ENCODE results near the gene TRMU. TPM values are rescaled to one million over a fixed set of nuclear protein-coding genes. Genes with fewer than 3 reads are reported as not detected.

The TRMU gene
- total RNA-seq, 3 donors from 2014 or later (not counting 1 experiment from before 2014, with no cell fraction given): 54.5 to 77.9 (median 58.4) TPM

- Histone ChIP-seq H3K4me1 (ENCODE audit: control insufficient read depth, insufficient read depth, low read length) (peaks cover 15% of the 10 kb centered on the region), H3K36me3 (ENCODE audit: control insufficient read depth, insufficient read depth, low read length) (peaks cover 49% of the 10 kb centered on the region), H3K9me3 (ENCODE audit: control insufficient read depth, insufficient read depth, low read length) (no peaks in the 10 kb centered on the region), H3K27ac (ENCODE audit: low read length) (no peak overlapping the region), H3K27me3 (ENCODE audit: control insufficient read depth, insufficient read depth, low read length) (no peaks in the 10 kb centered on the region), H3K4me3 (ENCODE audit: low read length) (no peak overlapping the region)
- H3K4me1 Mint-ChIP-seq: peaks cover 41 to 47% of the 10 kb centered on the region in 2 donors
- no peak overlapping the region for H3K4me3 Mint-ChIP-seq
- H3K27me3 Mint-ChIP-seq (ENCODE audit: low read depth in 2 of 2): no peaks in the 10 kb centered on the region
- peak overlapping the region in 1 of 2 donors; percentile 58 for H3K27ac Mint-ChIP-seq
- ATAC-seq (no peak), DNase-seq (no peak)
- no peak for TF ChIP-seq CTCF (IDR thresholded peaks at IDR 0.05)
- intact Hi-C loops (cut with micrococcal nuclease): no loop called here
- H3K36me3 Mint-ChIP-seq: peaks cover 25% of the 10 kb centered on the region
- no peaks in the 10 kb centered on the region for H3K9me3 Mint-ChIP-seq
- WGBS (ENCODE audit: insufficient coverage): 94% methylated on average over 5 of the region's 5 CpGs
These were observed 4.4 kb downstream of the TRMU start for GRCh38 chr22:46339956-46340355.

- Mint-ChIP-seq H3K9me3 (no peaks in the 10 kb centered on the region), H3K36me3 (peaks cover 25% of the 10 kb centered on the region), H3K4me1 (peaks cover 41 to 43% of the 10 kb centered on the region in 2 donors), H3K27ac (no peak overlapping the region), H3K4me3 (no peak overlapping the region), H3K27me3 (ENCODE audit: low read depth in 2 of 2) (no peaks in the 10 kb centered on the region)
- no peak for DNase-seq
- WGBS (ENCODE audit: insufficient coverage): 98% methylated on average over 13 of the region's 13 CpGs
- no peak overlapping the region for H3K4me3 ChIP-seq (ENCODE audit: low read length)
- ATAC-seq: no peak
- H3K27ac ChIP-seq (ENCODE audit: low read length): no peak overlapping the region
- H3K9me3 ChIP-seq (ENCODE audit: control insufficient read depth, insufficient read depth, low read length): no peaks in the 10 kb centered on the region
- H3K36me3 ChIP-seq (ENCODE audit: control insufficient read depth, insufficient read depth, low read length): peaks cover 54% of the 10 kb centered on the region
- H3K4me1 ChIP-seq (ENCODE audit: control insufficient read depth, insufficient read depth, low read length): peaks cover 11% of the 10 kb centered on the region
- intact Hi-C loops (cut with micrococcal nuclease): no loop called here
- no peak for TF ChIP-seq CTCF (IDR thresholded peaks at IDR 0.05)
- H3K27me3 ChIP-seq (ENCODE audit: control insufficient read depth, insufficient read depth, low read length): no peaks in the 10 kb centered on the region
These were observed 5.2 kb downstream of the TRMU start for GRCh38 chr22:46340676-46341075.

- WGBS (ENCODE audit: insufficient coverage): 98% methylated on average over 17 of the region's 19 CpGs
- no peaks in the 10 kb centered on the region for H3K27me3 ChIP-seq (ENCODE audit: control insufficient read depth, insufficient read depth, low read length)
- no peak overlapping the region for H3K4me3 ChIP-seq (ENCODE audit: low read length)
- Mint-ChIP-seq H3K36me3 (peaks cover 15% of the 10 kb centered on the region), H3K27me3 (ENCODE audit: low read depth in 2 of 2) (no peaks in the 10 kb centered on the region), H3K27ac (no peak overlapping the region), H3K4me3 (no peak overlapping the region), H3K9me3 (no peaks in the 10 kb centered on the region), H3K4me1 (no peaks in the 10 kb centered on the region)
- TF ChIP-seq CTCF (IDR thresholded peaks at IDR 0.05): no peak
- no peak overlapping the region for H3K27ac ChIP-seq (ENCODE audit: low read length)
- H3K4me1 ChIP-seq (ENCODE audit: control insufficient read depth, insufficient read depth, low read length): no peaks in the 10 kb centered on the region
- intact Hi-C loops (cut with micrococcal nuclease): no loop called here
- H3K36me3 ChIP-seq (ENCODE audit: control insufficient read depth, insufficient read depth, low read length): peaks cover 74% of the 10 kb centered on the region
- no peak for DNase-seq
- no peaks in the 10 kb centered on the region for H3K9me3 ChIP-seq (ENCODE audit: control insufficient read depth, insufficient read depth, low read length)
- ATAC-seq: no peak
These were observed 11.3 kb downstream of the TRMU start for GRCh38 chr22:46346680-46347405.

GRCh38 chr22:46347646-46348045 is 12.1 kb downstream of the TRMU start:
- no peaks in the 10 kb centered on the region for H3K9me3 ChIP-seq (ENCODE audit: control insufficient read depth, insufficient read depth, low read length)
- no peak overlapping the region for H3K27ac Mint-ChIP-seq
- H3K4me1 ChIP-seq (ENCODE audit: control insufficient read depth, insufficient read depth, low read length): no peaks in the 10 kb centered on the region
- H3K4me1 Mint-ChIP-seq: no peaks in the 10 kb centered on the region
- TF ChIP-seq CTCF (IDR thresholded peaks at IDR 0.05): no peak
- no peaks in the 10 kb centered on the region for H3K27me3 ChIP-seq (ENCODE audit: control insufficient read depth, insufficient read depth, low read length)
- intact Hi-C loops (cut with micrococcal nuclease): no loop called here
- peaks cover 78% of the 10 kb centered on the region for H3K36me3 ChIP-seq (ENCODE audit: control insufficient read depth, insufficient read depth, low read length)
- no peak for ATAC-seq
- WGBS (ENCODE audit: insufficient coverage): 97% methylated on average over 12 of the region's 12 CpGs
- H3K27ac ChIP-seq (ENCODE audit: low read length): no peak overlapping the region
- H3K4me3 ChIP-seq (ENCODE audit: low read length): no peak overlapping the region
- H3K27me3 Mint-ChIP-seq (ENCODE audit: low read depth in 2 of 2): no peaks in the 10 kb centered on the region
- no peaks in the 10 kb centered on the region for H3K9me3 Mint-ChIP-seq
- DNase-seq: no peak
- H3K36me3 Mint-ChIP-seq: peaks cover 15% of the 10 kb centered on the region
- no peak overlapping the region for H3K4me3 Mint-ChIP-seq
